Measurements from ENCODE around the gene ZNF660. TPM values are rescaled to one million over a fixed set of nuclear protein-coding genes. Genes with fewer than 3 reads are reported as not detected.

ZNF660 gene
- total RNA-seq (2022; extraction: Qiagen RNA extraction; ENCODE audit: low read depth), result not detected in 5 replicates

DNA sequence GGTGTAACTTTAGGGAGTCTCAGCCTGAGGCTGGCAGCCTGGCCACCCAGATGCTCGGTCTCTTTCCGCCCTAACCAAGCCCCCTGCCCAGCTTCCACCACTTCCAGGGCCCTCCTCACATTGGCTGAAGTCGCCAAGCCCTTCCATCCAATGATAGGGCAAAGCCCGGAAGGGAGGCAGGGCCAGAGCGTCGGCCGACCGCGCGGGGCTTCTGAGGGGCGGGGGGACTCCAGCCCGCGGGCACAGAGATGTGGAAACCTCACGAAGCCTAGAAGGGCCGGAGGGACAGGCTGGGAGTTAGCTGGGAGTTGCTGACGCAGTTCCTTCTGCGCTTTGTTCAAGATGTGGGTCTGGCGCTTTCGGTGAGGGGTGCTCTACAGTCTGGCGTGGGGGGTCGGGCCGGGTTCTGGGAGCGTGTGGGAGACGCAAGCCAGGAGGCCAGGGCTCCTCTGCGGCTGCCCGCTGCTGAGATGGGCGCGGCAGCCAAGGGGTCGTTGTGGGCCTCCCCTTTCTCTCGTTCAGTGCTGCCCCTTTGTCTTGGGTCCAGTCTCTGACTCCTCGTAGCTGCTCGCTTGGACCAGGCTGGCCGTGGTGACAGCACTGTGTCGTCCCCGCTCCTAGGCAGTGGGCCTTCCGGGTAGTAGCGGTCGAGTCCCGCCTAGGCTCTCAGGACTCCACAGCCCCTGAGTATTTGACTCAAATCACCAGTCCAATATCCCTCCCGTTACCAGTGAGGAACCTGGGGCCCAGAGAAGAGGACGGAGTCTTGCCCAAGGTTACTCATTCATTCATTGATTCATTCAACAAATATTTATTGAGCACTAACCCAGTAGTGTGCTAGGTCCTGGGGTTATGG, at the start of gene ZNF660:
ZNF660 (plus strand) TSS at position 319 of the 856 bp plus-strand sequence. CDS start 9,230 bp downstream, outside the sequence.

DNA sequence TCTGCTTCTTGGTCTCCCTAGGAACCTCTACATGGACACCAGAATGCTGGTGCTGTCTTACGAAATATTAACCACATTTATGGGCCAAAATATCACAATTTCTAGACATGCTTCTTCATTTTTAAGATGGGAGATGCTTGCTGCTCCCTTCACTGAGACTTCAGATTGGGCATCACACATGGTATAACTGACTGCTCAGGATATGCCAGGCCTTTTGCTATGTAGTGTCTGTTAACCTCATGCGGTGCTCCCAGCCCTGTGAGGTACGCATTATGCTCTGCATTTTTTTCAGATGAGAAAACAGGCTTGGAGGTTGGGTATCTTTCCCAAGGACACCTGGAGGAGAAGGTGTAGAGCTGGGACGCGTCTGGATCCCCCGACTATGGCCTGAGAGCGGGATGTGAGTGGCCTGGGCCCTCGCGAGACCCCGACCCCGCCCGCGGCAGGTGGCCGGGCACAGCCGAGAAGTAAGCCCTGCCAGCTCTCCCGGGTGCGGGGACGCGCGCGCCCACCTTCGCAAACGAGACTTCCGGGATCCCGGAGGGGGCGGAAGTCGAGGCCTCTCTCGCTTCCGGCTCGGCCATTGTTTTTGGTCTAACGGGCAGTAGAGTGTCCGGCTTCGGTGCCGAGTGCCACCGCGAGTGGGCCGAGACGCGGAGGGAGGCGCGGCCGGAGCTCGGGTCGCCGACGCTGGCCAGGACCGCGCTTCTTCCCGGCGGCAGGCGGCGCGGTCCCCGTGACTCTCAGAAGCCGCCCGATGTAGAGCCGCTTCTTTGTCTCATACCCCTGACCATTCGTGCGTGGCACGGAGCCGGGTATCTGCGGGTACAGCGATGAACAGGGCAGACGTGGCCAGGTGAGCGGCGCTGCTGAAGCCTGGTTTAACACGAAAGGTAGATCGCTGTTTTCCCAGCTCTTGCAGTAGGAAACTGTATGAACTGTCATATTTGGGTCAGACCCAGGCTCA, 29.9 kb upstream of the ZNF660 start, which contains the start of gene ZKSCAN7:
ZKSCAN7 (plus strand) TSS at position 568 of the 967 bp plus-strand sequence. CDS start 1,855 bp downstream, outside the sequence.

DNA sequence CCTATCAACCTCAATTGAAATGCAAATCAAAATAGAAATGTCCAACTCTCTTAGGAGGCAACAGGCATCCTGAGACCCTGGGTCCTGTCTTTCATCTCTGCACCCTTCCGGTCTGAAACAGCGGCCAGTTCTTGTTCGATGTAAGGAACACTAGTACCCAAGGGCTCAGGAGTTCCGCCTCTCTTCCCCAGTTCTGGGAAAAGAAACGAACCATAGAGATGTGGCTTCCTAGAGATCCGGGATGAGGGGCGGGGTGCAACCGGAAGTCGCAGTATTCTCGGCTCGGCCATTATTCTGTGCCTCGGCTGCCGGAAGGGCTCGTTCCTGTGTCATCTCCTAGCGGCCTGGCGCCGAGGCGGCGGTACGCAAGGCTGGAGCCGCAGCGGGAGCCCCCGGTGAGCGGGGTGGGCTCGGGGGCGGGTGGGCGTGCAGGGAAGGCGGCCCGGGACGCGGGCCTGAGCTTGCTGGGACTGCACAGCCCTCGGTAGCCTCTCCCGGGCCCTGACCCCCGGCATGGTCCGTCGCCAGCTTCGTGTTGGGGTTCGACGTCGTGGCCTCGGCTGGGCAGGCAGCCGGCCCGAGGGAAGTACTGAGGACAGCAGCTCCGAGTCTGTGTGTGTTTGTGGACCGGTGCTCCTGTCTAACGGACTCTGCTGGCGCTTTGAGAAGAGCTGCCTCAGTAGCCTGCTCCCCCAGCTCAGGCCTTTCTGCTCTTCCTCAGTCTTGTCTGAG, 40.2 kb downstream of the ZNF660 start, which contains the start of gene ZNF197:
ZNF197 (plus strand) TSS at position 288 of the 732 bp plus-strand sequence. CDS start 4,119 bp downstream, outside the sequence.

DNA sequence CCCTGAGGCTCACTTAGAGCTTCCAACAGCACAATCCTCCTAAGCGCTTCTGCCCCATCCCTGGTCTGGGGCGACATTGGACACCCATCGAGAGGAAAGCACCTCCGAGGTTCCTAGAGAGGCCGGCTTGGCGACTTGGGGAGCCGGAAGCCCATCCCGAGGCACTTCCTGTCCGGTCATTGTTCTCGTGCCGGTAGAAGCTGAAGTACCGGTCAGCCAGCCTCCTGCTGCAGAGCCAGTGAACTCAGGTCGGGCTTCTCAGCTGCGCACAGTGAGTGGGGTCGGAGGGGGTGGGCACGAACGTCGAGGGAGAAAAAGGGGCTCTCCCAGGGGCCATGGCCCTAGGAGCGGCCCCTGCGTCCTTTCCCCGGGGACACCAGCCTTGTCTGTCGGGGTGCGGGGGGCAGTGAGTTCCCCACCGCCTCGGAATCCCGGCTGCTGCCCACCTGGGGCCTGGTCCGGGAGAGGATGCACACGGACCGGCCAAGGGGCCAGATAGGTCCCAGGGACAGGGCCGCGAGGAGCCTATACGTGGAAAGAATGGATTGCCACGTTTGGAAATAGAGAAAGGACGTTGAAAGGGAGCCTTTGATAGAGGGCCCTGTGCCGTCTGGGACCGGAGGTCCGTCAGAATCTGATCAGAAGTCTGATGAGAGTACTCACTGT, 63.9 kb downstream of the ZNF660 start, which contains the start of gene ZNF35:
ZNF35 (plus strand) TSS at position 169 of the 666 bp plus-strand sequence. CDS start 2,336 bp downstream, outside the sequence.

Other genes with a start within 250 kb of the ZNF660 start
- gene TCAIM, start 246.2 kb upstream of the ZNF660 start, total RNA-seq (2022; extraction: Qiagen RNA extraction; ENCODE audit: low read depth), result 7.3 to 8.7 TPM (median 8.3 TPM) in 5 replicates
- 1.7 to 2.9 TPM (median 2.8 TPM) in 5 replicates for gene ZNF445, start 107.3 kb upstream of the ZNF660 start, total RNA-seq (2022; extraction: Qiagen RNA extraction; ENCODE audit: low read depth)
- gene ZKSCAN7, start 29.8 kb upstream of the ZNF660 start, total RNA-seq (2022; extraction: Qiagen RNA extraction; ENCODE audit: low read depth), result not detected in 5 replicates
- gene ZNF197, start 40.1 kb downstream of the ZNF660 start, total RNA-seq (2022; extraction: Qiagen RNA extraction; ENCODE audit: low read depth), result 1.1 to 2.3 TPM (median 1.8 TPM) in 5 replicates
- 6.1 to 7.0 TPM (median 6.5 TPM) in 5 replicates for gene ZNF35, start 63.8 kb downstream of the ZNF660 start, total RNA-seq (2022; extraction: Qiagen RNA extraction; ENCODE audit: low read depth)
- 1.3 to 1.9 TPM (median 1.6 TPM) in 5 replicates for gene ZNF502, start 127.7 kb downstream of the ZNF660 start, total RNA-seq (2022; extraction: Qiagen RNA extraction; ENCODE audit: low read depth)
- not detected in 5 replicates for gene ZNF501, start 144.7 kb downstream of the ZNF660 start, total RNA-seq (2022; extraction: Qiagen RNA extraction; ENCODE audit: low read depth)
- 10.7 to 17.8 TPM (median 16.8 TPM) in 5 replicates for gene KIAA1143, start 176.7 kb downstream of the ZNF660 start, total RNA-seq (2022; extraction: Qiagen RNA extraction; ENCODE audit: low read depth)
- gene KIF15, start 176.8 kb downstream of the ZNF660 start, total RNA-seq (2022; extraction: Qiagen RNA extraction; ENCODE audit: low read depth), result 7.8 to 10.0 TPM (median 9.2 TPM) in 5 replicates